Renal cortex interstitium (tissue), 11 donors: ENCODE data around the gene HDAC2. TPM values are rescaled to one million over a fixed set of nuclear protein-coding genes. Genes with fewer than 3 reads are reported as not detected.
A peak's percentile ranks its signal among the peaks of the same experiment; 100 is the strongest.
"Not testable (repeated sequence)": the region's sequence is repeated elsewhere in the genome, so short reads cannot be mapped to it uniquely, and the experiment has no call there.

Source experiments
- DNase-seq, 11 donors: peaks; one replicate each; pipeline ENCODE4 v3.0.0-alpha.2; 2013; ENCODE audit warnings: low read depth in 9 of 11, low spot score in 4 of 11; ENCODE audit errors: extremely low read depth in 1 of 11
- polyA plus RNA-seq, 3 donors: library from polyadenylated mRNA; unstranded; fragments of 120-200 nt; gene quantifications; one replicate each; pipeline ENCODE4 v1.2.1, GENCODE V29; 2013; ENCODE audit not compliant: insufficient read length in 3 of 3

HDAC2 gene
- polyA plus RNA-seq, 3 donors = 227 to 287 (median 248) TPM

DNA sequence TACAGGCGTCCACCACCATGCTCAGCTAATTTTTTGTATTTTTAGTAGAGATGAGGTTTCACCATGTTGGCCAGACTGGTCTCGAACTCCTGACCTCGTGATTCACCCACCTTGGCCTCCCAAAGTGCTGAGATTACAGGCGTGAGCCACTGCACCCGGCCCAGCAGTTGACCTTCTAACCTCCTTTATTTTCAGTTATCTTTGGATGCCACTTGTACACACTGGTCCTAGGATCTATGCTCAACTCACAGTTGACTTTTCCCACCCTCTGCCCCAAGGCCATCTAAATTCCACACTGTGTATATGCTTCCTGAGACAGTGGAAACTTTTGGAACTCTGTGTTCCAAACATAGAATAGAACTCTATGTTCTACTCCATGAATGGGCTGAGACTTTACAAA, 11.7 kb upstream of the HDAC2 start:
- not testable (repeated sequence) for DNase-seq

DNA sequence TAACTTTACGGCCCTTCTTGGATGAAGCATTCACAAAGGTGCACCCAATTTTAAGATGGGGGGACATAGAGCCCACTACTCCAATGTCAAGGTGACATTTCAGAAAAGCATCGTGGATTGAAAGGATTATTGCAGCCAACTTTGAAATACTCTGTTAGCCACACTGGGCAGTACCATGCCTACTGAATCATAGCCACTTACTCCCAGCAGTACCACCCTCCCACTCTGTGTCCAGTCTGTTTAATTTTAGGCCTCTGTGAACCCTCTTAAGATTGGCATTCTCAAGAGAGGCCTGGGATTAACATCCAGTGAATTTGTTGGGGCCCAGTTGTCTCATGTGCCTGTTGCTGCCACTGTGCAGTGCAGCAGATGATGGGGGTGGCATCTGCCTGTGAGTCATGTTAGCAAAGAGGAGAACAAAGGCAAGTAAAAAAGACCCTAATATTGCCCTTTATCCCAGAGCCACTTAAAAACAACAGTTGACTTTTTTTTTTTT, 11.2 kb upstream of the HDAC2 start:
- DNase-seq = no peak

DNA sequence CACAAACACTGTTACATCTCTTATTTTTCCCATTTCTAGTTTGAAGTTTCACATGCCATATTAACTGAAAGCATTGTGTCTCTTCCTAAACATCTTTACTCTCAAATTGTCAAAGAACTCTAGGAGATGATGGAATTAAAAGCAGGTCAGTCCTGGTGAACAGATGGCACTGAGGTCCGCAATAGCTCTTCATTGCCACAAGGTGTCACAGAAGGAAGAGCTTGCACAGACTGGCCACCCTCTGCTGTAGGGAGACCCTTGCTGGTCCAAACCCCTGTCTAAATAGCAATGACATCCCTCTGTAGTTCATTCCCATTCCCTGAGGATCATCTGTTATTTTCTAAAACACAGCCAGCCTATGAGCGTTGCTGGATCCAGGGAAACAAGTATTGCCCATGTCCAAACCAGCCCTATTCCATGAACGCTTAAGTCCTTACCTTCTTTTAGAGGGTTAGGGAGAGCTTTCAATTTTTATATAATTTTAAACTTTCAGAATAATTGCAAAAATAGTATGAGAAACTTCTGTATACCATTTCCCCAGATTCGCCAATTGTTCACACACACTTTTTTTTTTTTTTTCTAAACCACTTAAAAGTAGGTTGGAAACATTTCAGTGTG, 10.1 kb upstream of the HDAC2 start:
- no peak for DNase-seq

DNA sequence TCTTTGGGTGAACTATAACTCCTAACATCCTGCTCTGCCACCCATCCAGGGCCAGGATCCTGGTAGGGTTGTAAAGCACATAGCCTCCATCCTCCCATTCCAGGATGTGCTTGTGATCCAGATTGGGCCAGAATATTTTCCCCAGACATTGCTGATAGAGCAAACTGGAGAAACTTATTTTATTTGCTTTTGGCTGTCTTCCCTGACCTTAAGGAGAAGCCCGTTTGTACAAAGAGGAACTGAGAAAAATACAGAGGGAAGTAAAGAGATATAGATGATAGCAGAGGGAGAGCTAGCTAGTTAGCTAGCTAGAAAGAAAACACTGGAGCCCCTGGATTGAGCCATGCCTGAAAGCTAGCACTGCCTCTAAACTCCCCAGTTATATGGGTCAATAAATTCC, 9.0 kb upstream of the HDAC2 start:
- no peak for DNase-seq

DNA sequence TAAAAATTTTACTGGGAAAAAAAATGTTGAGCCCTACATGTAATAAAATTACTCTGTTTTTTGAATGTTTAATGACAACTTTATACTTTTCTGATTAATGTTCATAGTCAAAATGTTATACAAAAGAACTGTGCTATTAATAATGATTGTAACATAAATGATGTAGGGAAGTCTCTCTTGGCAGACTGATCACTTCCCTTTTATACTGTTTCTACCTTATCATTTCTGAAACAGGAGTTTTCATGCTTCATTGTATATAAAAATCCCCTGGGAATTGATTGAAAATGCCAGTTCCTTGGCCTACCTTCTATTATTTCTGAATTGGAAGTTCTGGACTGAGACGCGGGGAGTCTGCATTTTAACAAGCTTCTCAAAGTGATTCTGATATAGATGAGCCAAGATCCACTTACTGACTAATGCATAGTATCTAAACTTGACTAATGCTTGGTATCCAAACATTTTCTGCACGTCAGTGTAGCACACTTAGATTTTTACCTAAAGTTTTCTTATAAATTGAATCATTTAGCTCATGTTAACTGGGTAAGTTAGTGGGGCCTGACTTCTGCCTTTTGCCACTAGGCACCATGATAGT, 7.2 kb upstream of the HDAC2 start:
- no peak for DNase-seq

DNA sequence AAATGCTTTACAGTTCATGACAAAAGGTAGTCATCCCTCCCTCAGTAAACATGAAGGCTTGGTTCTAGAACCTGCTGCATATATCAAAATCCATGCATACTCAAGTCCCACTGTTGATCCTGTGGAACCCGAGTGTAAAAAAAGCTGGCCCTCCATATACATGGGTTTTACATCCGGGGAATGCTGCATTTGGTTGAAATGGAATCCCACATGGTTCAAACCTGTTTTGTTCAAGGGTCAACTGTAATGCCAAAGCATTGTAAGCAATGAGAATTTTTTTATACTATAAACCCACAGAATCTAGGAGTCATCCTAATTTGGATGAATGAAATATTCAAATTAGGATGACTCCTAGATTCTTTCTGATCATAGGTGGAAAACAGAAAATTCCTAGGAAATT, 5.9 kb upstream of the HDAC2 start:
- DNase-seq = no peak

DNA sequence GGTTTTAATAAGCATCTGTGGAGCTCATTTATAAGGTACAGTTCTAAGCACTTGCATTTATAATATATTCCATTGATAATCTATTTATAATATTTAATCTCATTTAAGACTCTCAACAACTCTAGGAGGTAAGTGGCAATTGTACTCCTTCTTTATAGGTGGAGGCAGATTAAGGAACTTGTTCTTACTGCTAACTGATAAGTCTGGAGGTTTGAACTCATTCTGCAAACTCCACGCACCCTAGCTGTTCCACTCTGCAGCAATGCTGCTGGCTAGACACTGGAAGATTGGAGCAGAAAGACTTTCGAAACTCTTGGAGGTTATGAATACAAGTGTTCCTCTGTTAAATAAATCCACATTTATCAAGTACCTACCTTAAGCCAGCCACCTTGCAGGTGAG, 793 bp upstream of the HDAC2 start:
- no peak for DNase-seq

DNA sequence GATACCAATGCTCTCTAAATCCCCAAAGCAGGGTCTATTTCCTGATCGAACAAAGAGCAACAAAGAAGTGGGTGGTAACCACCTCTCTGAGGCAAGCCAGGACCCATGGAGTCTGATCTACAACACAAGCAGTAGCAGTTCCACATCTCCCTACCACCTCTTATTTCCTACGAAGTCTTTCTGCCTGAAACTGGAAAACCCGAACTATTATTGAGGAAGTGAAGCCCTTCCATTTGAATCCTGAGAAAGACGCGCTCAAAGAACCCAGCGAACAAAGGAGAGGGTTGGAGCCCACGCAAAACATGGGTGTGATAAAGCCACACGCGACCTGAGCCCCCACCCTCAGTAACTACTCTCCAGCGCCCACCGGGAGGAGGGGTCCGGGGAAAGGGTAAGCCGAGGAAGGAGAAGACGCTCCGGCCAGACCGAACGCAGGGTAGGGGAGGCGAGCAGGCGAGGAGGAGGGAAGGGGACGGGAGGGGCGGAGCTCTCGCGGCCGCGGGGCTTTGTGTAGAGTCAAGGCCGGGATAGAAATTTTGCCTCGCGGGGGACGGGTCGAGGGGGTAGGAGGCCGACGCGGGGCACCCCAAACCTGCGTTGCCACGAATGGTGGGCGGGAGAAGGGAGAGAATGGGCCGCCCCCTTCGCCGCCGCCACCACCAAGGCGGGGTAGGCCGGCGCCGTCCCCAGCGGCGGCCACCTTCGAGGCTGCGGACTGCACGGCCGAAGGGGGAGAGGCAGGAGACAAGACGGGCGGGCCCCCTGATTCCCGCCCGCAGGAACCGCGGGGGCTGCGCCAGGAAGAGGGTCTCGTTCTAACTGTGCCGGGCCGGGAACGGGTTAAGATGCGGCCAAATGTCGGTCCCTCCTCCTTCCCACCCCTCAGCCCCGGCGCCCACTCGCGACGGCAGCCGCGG, 802 bp downstream of the HDAC2 start:
- peak in 10 of 11 donors; percentile 44 to 68 (median 60) for DNase-seq

DNA sequence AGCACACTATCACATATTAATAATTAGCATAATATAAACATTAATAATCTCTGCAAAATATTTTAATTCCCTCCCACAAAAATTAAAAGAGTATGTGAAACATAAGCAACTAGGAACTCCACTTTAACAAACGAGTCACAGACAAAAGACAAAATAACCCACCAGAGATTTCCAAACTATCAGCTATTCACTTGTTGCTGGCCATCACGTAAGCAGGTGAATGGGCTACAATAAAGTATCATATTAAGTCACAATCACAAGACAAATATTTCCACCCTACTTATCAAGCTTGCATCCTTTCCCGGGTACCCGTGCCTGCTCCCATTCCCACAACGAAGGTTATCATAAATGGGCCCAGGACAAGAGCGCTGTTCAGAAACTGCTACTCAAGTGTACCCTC, 2.5 kb downstream of the HDAC2 start:
- DNase-seq = no peak

DNA sequence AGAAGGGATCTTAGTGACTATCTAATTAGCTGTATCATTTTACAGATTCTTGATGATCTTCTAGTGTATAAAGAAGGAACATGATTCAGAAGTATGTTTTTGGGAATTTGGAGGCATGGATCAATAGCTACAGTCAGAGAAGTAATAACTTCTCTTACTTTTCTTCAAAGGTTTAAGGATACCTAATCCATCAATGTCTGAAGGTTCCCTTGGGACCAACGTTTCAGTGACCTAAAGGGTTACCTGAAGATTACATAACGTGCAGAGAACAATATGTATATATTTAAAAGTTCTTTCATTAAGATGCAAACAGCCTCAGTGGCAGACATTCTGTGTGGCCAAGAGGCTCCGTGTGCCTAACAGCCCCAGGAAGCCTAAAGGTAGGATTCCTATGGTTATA, 3.2 kb downstream of the HDAC2 start:
- no peak for DNase-seq

DNA sequence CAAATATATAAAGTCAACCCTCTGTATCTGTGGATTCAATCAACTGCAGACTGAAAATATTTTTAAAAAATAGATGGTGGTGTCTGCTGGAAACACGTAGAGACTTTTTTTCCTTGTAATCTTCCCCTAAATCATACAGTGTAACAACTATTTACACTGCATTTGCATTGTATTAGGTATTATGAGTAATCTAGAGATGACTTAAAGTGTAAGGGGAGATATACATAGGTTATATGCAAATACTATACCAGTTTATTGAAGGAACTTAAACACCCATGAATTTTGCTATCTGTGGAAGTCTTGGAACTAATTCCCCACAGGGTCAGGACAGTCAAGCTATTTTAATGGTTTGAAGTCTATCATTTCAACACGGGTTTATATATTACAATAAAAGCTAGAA, 10.2 kb downstream of the HDAC2 start:
- DNase-seq = no peak

DNA sequence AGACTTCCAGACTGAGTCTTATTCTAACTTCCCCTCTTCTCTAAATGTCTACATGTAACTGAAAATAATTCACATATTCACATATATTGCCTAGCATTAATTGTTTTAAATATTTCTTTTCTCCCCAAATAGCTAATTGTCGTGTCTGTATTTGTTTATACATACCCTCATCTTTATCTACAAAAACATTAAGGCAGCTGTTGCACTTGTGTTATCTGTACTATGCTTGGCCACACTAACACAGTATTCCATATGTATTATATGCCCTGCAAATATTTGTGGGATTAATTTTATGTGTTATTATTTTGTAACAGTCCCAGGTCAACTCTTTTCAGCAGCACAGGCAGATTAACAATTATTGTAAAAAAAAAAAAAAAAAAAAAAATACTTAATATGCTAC, 11.7 kb downstream of the HDAC2 start:
- no peak for DNase-seq

DNA sequence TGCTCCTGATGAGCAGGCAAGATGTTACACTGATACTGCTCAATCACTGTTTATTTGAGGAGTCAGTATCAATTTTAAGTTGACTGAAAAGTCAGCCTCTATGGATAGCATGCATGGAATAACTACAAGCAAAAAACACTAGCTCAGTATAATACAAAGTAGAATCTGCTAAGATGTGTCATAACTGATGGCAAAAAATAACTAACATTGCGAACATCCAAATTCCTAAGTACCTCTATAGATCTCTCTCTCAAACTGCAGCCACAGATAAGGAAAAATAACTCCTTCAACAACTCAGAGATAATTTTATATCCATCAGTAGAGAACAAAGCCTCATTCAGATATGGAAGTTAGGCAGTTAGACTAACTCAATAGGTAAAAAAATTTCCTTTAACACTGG, 16.3 kb downstream of the HDAC2 start:
- no peak for DNase-seq

DNA sequence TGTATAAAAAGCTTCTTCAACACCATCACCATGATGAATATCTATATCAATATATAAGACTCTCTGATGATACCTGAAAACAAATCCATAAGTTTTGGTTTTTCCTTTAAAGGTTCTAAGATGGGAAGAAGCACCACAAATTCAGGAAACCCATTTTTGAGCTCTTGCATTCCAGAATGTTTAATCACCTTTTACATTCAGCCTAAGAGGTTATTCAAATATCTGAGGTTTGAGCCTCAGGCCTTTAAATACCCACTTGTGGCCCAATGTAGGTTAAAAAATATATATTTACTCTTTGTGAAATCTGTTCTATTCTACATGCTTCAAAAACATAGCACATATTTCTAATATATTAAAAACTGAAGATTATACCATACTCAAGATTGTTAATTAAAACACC, 17.6 kb downstream of the HDAC2 start:
- DNase-seq = no peak

DNA sequence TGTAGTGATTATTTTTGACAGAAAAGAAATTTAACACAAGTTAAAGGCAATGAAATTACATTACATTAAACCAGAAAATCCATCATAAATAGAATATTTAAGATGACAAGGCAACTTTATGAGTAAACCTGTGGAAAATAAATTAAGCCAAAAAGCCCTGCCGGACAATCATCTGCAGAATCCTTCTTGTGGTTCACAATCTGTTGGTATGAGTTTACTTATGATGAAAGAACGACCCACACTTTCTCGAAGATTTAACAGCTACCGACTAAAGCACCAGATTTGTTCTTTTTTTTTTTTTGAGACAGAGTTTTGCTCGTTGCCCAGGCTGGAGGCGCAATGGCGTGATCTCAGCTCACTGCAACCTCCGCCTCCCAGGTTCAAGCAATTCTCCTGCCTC, 21.4 kb downstream of the HDAC2 start:
- no peak for DNase-seq

DNA sequence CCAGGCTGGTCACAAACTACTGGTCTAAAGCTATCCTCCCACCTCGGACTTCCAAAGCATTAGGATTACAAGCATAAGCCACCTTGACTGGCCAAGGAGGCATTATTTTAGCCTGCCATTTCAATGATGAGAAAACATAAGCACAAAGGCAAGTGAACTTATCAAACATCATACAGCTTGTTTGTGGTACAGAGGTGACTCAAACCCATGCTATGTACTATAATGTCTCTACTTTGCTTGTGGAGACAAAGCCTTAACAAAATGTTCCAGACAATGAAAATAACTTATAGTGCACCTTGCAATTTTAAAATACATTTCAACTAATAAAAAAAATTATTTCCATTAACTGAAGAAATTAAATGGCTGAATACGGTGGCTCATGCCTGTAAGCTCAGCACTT, 26.2 kb downstream of the HDAC2 start:
- DNase-seq = no peak

DNA sequence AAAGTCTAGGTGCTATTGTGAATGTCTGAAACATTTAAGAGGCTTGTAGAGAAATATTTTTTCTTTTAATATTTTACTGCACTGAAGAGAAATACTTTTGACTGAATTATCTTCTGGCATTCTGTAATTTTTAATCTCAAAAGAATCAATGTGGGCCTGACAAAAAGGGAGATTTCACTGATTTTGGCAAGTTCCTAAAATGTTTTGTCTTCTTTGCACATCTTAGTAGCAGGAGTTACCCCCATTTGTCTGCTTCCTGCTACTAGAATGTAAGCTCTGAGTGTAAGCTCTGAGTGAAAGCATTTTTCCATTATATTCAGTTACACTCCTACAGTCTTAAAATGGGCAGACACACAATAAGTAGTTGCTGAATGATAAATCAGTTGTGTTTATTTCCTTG, 31.1 kb downstream of the HDAC2 start:
- no peak for DNase-seq

DNA sequence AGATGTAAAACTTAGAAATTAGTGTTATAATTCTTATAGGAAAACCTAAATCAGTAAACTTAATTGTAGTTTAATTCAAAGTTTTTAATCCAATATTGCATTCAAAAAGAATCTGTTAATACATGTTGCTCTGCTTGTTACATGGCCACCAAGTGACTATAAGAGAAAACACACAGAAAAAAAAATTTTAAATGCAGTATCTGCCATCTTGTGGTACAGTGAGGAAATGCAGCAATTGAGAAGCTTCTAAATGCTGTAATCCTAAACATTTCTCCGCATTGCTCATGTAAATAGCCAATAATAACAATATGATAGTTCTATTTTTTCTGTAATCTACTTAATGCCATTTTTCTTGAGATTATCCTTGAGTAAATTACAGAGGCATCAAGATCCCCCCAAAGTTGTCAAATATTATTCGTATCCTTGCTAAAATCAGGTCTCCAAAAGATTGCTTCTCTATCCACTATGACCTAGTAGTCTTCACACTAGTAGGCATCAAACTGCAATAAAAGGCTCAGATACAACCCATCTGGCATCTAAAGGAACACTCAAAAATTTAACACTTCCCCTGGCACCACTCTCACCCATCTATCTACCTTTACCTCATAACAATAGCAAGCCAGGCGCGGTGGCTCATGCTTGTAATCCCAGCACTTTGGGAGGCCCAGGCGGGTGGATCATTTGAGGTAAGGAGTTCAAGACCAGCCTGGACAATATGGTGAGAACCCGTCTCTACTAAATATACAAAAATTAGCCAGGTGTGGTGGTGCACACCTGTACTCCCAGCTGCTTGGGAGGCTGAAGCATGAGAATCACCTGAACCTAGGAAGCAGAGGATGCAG, 34.6 kb downstream of the HDAC2 start:
- DNase-seq = peak; percentile 31 to 79 (median 59)

DNA sequence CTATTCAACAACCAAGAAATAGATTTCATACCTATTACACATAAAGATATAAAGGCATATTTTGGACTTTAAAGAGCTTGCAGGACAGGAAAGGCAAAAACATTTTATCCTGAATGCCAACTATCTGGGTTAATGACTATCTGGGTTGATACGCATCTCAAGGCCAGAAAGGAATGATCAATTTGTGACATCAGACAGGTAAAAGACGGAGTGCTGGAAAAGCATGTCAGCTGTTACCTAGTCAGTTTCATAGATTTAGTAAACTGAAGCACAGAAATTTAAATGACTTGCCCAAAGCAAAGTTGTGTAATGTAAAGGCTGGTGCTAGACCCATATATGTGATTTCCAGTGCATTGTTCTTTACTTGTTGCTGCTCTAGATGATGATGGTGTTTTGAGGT, 36.8 kb downstream of the HDAC2 start:
- DNase-seq = no peak
